Measurements from ENCODE around the gene OR10A5. TPM values are rescaled to one million over a fixed set of nuclear protein-coding genes. Genes with fewer than 3 reads are reported as not detected.

OR10A5 gene
- total and polyA plus RNA-seq, 2 of the 8 experiments (the other 6 are each of a cell fraction or from before 2014, with no cell fraction given): not detected

- no peak for TF ChIP-seq USF2 (IDR thresholded peaks at IDR 0.05; ENCODE audit: low read length)
- peak; percentile 92 for TF ChIP-seq E2F6 (IDR thresholded peaks at IDR 0.05)
- TF ChIP-seq MAX (IDR thresholded peaks at IDR 0.05): peak; percentile 82
- TF ChIP-seq HDAC2 (IDR thresholded peaks at IDR 0.05; ENCODE audit: borderline replicate concordance in 1 of 2, low read depth in 2 of 2, low read length in 2 of 2): no peak
- TF ChIP-seq SIRT6 (IDR thresholded peaks at IDR 0.05; ENCODE audit: low read length): no peak
- TF ChIP-seq CBX5 (IDR thresholded peaks at IDR 0.05; ENCODE audit: low read depth, low read length): no peak
- no peak for TF ChIP-seq EP300 (IDR thresholded peaks at IDR 0.05; ENCODE audit: borderline replicate concordance in 1 of 2, low read depth in 2 of 2, low read length in 2 of 2)
- TF ChIP-seq CHD7 (IDR thresholded peaks at IDR 0.05; ENCODE audit: insufficient replicate concordance, low read length): no peak
These were observed 33.0 kb upstream of the OR10A5 start (continued) for GRCh38 chr11:6812390-6813005.

Measured in H1 (cell line).